HG02943 (cell line): ENCODE results near the gene RADIL.

Source experiments
- ATAC-seq: cut with Tn5 transposase; IDR thresholded peaks from one replicate; pipeline ENCODE4 v1.9.1; 2021; ENCODE audit warnings: mild to moderate bottlenecking, low read depth, moderate library complexity; ENCODE audit not compliant: unreplicated experiment

Gene RADIL

DNA sequence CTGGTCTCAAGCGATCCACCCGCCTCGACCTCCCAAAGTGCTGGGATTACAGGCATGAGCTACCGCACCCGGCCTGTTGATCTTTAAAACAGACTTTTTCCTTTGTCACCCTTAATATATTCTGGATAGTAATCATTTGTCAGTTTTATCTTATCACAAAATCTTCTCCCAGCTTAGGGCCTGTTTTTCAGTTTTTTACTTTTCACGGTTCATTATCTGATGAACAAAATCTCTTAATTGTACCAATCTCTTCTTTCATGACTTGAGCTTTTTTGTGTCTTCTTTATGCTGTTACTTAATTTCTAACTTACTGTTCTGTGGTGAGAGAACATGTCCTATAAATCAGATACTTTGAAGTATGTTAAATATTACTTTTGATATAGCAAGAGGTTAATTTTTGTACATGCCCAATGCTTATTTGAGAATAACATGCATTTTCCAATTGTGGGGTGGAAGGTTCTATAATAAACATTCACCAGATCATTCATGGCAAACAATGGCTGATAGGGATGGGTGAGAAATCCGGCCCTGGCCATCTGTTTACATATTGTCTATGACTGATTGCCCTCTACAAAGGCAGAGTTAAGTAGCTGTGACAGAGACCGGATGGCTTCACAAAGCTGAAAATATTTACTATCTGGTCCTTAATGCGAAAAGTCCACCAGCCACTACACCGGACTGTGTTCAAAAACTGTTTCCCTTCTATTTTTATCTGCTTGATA, 27.0 kb downstream of the RADIL start:
- ATAC-seq: no peak

DNA sequence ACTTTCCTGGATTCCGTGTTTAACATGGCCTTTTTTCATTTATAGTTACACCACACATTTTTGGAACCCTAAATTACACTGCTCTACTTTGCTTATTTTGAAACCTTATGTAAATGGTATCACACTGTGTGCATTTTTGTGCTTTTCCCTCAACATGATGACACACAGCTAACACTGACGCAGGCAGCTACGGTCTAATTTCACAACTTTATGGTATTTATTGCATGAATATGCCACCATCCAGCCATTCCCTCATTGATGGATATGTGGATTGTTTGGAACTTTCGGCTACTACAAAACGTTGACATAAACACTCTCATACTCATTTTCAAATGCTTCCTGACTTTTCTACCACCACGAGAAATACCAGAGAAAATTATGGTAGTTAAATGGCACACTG, 28.6 kb downstream of the RADIL start:
- ATAC-seq: no peak

DNA sequence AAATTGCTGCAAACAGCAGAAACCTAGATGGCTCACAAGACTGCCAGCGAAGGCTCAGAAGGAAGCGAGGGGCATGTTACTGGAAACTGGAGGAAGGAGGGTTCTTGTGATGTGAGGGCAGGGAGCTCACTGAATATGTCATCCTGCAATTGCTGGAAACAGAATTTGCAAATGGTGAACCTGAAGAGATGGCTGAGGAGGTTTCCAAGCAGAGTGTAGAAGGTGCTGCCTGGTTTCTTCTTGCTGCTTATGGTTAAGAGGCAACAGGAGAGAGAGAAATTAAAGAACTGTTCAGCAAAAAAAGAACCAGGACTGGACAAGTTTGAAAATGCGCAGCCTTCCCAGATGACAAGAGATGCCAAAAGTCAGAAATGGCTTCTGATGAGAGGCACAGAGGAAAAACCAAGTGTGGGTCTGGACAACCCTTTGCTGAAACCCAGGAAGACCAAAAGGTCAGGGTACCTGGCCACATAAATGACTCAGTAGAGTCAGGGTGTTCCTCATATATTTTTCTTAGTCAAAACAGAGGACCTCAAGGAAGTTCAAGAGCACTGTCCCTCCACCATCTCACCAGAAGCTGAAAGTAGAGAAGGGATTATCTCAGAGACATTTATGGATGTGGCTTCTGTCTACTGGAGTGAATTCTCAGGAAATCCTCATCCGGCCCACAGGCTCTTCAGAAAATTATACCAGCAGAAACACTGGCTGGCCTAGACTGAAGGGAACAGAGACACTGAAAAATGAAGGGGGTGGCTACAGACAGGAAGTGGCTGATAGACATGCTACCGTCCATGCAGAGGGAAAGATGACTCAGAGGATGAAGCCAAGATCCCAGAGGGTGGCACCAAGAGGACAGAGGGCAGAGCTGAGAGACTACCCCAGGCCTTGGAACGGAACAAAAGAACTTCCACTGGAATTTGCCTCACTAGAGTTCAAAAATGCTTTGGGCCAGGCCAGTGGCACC, 31.8 kb downstream of the RADIL start:
- ATAC-seq: no peak

DNA sequence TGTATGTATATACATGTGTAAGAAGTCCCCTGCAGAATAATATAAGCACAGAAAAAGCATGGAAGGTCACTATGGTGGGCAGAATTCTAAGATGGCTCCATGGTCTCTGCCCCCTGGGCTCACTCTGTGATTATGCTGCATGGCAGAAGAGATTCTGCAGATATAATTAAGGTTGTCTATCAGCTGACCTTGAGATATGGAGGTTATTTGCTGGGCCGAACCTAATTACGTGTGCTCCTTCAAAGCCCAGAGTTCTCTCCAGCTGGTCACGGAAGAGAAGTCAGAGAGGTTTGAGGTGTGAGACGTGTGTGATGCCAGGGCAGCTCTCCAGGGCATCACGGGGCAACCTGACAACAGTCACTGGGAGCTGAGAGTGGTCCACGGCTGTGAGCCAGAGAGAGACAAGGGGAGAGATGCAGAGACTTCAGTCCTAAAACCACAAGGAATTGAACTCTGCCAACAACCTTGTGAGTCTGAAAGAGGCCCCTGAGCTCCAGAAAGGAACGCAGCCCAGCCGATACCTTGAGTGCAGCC, 33.2 kb downstream of the RADIL start:
- no peak for ATAC-seq

DNA sequence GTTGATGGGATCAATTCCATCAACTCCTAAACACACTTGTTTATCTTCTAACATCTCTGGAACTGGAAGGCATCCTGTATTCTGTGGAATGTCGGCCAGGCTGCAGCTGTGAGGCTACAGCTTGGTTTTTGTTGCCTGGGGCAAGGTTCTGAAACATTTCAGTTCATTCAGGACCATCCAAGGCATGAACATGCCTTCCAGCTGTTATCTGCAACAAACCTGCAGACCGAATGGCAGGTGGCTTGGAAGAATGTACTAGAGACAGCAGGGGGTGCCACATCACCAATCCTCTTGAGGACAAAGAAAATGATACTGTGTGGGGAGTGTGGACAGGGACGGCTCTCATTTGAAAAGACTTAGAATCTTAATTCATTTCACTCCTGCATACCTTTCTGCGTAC, 34.1 kb downstream of the RADIL start:
- no peak for ATAC-seq

DNA sequence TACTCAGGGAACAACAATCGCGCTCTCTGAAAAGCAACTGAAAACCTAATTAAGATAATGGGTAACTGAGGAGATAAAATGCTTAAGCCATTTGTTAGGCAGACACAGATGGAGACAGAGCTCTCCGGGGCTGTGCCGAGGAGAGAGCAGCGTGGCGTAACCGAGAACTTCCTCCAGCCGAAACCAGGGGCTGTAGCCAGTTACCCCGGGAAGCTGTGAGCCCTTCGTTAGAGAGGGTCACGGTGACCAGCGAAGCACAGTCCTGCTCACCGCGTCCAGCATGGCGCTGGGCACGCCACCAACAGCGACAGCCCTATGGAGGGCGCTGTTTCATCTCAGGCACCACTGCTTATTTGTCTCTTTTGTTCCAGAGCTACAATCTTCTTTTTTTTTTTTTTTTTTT, 37.8 kb downstream of the RADIL start:
- ATAC-seq: no peak

DNA sequence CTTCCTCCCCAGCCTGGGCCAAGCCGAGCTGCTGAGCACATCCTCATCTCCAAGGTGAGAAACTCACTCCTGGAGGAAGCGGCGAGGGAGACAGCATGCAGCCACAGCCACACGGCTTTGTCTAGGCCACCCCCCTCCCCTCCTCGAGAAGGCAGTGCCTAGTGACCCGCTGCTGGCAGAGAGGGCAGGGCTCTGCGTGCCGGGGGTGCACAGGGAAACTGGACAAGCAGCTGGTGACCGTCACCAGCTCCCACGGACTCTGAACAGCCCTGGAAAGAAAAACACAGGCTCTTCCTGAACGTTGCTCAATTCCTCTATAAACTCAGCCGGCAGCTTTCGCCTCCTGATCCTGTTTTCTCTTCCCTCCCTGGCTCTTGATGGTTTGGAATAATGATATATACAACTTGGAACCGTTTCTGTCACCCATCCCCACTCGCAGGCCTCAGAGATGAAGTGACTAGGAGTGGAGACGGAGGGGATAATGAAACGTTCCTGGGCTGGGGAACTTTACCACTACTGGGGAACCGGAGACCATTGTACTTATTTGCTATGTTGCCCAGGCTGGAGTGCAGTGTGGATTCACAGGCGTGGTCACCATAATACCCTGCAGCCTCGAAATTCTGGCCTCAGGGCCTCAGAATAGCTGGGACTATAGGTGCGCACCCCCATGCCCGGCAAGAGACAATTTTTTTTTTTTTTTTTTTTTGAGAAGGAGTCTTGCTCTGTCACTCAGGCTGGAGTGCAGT, 41.0 kb downstream of the RADIL start:
- ATAC-seq: no peak

DNA sequence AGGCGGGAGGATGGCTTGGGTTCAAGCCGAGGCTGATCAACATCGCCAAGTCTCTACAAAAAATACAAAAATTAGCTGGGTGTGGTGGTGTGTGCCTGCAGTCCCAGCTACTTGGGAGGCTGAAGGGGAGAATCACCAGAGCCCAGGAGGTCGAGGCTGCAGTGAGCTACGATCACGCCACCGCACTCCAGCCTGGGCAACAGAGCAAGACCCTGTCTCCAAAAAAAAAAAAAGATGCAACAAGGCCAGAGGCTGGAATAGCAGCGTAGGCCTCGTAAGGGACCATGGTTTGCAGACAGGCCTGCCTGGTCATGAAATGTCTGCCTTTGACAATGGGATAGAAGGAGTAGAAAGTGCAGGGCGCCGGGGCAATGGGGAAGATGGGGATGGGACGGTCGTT, 41.7 kb downstream of the RADIL start:
- no peak for ATAC-seq

DNA sequence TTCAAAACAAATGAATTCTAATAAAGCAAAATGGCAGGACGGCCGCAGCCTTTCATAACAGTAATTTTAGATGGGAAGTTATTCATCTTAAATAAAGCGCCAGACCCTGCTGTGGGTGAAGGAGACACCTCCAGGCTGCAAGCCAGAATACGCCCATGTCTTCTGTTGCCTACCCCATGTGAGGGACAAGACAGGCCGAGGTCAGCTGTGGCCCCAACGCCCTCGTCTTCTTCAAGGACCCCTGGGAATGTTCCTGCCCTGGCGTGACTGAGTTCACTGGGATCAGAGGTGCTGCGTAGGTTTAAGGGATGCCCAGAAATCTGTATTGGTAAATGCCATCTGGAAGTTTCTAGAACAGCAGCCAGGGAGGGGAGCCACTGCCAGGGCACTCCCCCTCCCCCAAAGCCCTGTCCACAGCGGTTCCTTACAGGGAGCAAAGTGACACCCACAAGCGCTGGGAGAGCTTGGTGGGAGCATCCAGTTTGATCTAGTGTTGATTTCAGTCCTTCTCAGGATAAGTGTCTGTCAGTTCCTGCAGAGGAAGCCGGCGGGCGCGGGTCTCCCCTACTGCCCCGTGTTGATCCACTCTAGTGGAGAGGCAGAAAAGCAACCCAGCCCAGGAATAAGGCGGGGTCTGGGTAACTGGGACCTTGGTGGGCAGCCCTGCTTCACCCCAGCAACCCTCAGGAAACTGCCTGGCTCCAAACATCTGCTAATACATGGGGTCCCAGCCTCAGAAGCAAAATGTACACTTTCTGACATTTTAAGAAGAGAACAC, 42.3 kb downstream of the RADIL start:
- no peak for ATAC-seq

DNA sequence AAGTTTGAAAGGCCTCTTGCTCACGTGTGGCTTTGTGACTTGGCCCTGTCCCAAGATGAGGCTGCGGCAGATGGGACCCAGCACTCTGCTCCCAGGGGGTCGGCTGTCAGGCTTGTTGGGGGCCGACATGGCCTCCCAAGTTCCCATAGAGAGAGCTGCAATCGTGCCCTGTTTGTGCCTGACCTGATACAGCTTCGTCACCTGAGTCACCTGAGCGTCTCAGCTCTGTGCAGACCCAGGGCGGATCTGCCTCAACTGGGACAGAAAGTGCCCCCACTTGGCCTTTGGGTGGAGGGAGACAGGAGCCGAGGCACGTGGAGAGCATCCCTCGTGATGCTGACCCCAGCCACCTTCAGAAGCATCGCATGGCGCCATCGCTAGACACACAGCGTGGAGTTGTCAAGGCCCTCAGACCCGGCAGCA, 43.4 kb downstream of the RADIL start:
- ATAC-seq: no peak

DNA sequence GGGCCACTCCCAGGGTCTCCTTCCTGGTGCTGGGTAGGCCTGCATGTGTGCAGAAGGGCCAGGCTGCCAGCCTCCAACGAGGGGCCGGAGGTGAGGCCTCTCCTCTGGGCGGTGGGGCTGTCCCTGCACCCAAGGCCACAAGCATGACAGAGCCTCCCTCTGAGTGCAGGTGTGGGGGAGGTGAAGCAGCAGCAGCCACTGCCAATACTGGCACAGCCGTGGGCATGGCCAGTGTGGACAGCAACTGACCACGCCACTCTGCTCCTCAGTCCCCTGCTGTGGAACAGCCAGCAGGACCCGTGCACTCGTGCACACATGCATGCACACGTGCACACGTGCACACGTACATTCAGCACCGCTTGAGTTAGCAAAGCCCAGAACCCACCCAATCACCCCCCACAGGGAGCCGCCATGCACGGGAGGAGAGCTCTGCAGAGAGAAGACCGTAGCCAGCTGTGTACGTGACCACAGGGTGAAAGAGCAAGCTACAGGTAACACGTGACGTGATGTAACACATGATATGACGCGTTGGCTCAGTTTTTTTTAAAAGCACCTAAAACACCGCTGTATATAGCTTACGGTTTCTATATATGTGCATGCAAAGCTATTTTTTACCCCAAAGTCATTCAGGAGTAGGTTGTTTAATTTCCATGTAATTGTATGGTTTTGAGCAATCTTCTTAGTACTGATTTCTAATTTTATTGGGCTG, 44.7 kb downstream of the RADIL start:
- ATAC-seq: no peak

DNA sequence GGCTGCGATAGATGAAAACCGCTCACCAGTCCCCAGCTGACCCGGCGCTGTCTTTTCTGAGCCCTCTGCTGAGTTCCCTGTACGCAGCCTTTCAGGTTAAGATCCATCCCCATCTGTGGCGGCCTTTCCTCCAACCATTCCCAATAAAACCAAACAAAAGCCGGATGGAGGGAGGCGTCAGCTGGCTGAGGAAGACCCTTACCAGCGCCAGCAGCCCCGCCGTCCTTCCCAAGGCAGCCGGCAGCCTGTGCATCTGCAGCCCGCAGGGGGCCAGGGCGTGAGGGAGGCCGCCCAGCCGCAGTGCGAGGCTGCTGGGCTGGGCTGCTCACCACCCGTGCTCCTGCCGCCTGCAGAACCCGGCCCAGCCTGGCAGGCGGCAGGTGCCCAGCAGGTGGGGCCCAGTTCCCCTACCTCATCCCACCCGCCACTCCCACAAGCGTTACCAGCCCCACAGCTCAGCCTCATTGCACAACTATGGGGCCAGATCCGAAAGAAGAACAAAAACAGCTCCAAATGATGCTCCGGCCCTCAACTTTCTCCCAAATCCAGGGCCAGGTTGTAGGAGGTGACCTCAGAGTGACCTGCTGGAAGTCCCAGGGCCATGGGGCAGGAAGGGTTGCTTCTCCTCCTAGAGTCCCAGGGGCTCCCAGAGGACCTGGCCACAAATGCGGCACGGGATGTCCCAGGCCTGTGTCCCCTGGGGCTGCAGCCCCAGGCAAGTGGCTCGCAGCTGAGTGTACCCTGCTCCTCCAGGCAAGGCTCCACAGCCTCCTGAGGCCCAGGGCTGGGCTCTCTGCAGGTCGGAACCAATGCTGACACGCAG, 45.5 kb downstream of the RADIL start:
- no peak for ATAC-seq

DNA sequence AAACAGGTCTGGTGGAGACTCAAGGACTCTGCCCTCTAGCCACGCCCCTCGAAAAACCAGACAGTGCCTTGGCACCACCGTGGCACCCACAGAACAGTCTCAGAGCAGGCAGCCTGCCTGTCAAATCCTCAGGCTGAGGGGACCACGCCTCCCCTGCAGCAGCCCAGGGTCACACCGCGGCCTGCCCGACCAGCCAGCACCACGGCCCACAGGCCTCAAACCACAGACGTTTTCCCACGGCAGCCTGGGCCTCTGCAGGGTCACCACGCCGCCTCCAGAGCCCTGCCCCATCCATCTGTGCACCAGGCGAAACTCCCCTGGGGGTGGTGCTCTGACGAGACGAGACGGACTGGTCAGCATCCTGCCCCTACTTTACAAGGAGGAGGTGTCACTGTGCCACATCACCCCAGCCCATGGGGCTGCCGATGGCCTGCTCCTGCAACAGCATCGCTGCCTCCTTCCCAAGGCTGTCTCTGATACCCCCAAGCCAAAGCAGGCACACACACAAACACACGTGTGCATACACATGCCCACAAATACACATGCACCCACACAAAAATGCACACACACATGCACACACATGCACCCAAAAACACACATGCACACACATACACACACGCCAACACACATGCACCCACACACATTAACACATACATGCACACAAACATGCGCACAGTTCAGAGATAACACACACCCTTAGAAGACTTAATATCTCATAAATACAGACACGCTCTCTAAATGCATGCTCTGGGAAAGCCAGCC, 46.3 kb downstream of the RADIL start:
- no peak for ATAC-seq

DNA sequence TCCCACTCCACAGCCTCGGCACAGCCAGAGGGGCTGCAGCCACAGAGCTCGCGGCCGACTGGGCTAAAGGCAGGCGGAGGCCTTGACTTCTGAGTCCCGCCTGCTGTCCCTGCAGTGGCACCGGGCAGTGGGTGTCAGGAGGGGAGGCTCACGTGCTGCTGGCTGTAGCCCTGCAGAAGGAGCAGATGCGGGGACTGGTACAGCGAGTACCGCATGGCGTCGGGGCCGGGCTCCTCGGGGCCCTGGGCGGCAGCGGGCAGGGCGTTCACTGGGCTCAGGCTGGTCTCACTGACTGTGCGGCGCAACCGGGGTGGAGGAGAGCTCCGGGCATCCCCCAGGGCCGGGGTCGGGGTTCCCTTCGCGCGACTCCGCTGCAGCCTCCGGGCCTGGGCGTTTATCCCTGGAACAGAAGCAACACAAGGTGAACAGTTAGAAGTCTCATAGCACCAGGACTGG, 47.3 kb downstream of the RADIL start:
- ATAC-seq: no peak

DNA sequence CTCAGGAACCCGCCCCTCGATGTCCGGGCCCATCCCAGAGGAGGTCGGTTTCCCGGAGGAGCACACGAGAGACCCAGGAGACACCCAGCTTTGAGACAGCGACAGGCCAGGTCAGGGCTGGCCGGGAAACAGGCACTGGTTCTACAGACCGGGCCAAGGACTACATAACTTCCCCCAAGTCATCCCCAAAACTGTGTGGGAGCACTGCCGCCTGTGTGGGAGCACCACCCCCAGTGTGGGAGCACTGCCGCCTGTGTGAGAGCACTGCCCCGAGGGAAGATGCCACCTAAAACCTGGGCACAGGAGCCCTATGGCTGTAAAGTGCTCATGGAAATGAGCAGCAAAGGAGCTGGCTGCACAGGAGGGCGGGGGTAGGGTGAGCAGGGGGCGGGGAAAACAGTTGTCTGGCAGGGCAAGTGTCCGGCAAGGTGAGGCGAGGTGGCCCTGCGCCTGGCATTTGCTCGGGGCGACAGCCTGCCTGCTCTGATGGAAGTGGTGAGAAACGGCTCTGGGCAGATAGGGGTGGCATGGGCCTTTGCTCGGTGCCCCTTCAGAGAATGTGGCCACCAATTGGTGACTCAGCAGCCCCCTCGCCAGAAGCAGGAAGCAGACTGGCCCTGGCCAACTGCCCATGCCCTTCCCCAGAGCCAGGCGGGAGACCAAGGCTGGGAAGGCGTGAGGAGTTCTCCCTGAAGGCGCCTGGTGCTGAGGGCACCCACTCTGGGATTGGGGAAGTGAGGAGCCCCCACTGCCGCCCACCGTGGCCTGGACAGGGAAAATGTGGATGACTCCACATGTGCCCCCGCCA, 47.9 kb downstream of the RADIL start:
- no peak for ATAC-seq

DNA sequence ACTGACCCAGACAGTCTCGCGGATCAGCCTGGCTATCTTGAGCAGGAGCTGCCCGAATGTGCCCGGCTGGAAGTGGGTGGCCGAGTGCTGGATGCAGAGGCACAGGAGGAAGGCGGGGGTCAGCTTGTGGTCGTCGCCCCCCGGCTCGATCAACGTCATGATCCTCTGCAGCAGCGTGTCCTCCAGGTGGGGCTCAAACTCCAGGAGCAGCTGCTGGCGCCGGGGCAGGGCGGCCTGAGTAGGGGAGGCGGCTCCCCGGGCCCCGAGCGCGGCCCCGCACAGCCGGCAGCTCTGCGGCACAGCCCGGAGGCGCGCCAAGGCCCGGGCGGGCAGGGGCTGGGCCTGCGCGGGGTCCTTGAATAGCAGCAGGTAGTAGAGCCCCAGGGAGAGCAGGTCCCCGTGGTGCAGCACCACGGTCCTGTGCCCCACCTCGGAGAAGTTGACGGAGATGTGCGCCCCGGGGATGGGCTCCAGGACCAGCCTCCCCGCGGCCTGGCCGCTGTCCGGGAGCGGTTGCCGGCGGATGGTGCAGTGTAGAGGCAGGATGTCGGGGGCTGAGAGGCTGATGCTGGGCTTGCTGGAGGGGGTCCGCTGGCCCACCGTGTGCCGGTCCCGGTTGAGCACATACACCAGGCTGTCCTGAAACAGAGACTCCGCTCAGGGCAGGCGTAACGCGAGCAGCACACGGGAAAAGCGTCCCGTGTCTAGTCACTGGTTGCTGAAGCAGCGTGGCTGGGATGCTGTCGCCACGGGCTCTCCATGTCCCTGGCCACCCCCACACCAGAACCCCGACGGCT, 48.7 kb downstream of the RADIL start:
- no peak for ATAC-seq
